CD4-positive, alpha-beta T cell (primary cell): ENCODE results near the gene JUN. TPM values are rescaled to one million over a fixed set of nuclear protein-coding genes. Genes with fewer than 3 reads are reported as not detected.
A peak's percentile ranks its signal among the peaks of the same experiment; 100 is the strongest.

Source experiments
- ATAC-seq: fragments of 200-7000 bp; cut with Tn5 transposase; one replicate; pipeline ENCODE4 v1.10.0; 2022; ENCODE audit warnings: mild to moderate bottlenecking; ENCODE audit not compliant: poor library complexity
- CTCF ChIA-PET: fragments of 350-600 bp; sonication (Branson Sonifier 250); formaldehyde crosslinking; loops from one replicate; lab custom pipeline; 2021; ENCODE audit warnings: antibody characterized with exemption, inconsistent platforms; lab: Charles Lee
- POLR2A ChIA-PET: fragments of 350-600 bp; sonication (Branson Sonifier 250); formaldehyde crosslinking; loops from one replicate; lab custom pipeline; 2021; ENCODE audit warnings: antibody characterized with exemption, inconsistent platforms; lab: Charles Lee
- DNase-seq, 14 experiments: peaks; one replicate each; pipeline ENCODE4 v3.0.0-alpha.2; 2013 to 2020; ENCODE audit warnings: mixed read lengths in 2 of 14
- H3K27ac ChIP-seq, 2 donors: one replicate each; pipeline versions ENCODE4 v1.5.1 to v1.7.0; 2013; ENCODE audit warnings: low read length in 2 of 2, low read depth in 1 of 2, mild to moderate bottlenecking in 1 of 2
- H3K27me3 ChIP-seq, 2 experiments: 1 replicate in 1 of 2; 2 replicates in 1 of 2; pipeline versions ENCODE4 v1.6.1 to v1.7.0; 2013; ENCODE audit warnings: low read length in 2 of 2, control low read depth in 1 of 2, mild to moderate bottlenecking in 1 of 2, moderate library complexity in 1 of 2; ENCODE audit not compliant: insufficient read depth in 2 of 2, control insufficient read depth in 1 of 2
- H3K36me3 ChIP-seq: one replicate; pipeline ENCODE4 v1.6.1; 2013; ENCODE audit warnings: low read length, control low read depth; ENCODE audit not compliant: insufficient read depth
- H3K4me1 ChIP-seq: one replicate; pipeline ENCODE4 v1.6.1; 2013; ENCODE audit warnings: low read length, control low read depth; ENCODE audit not compliant: insufficient read depth
- H3K4me3 ChIP-seq: one replicate; pipeline ENCODE4 v1.5.1; 2013; ENCODE audit warnings: mild to moderate bottlenecking, low read length, moderate library complexity
- H3K9me3 ChIP-seq, 2 experiments: 1 replicate in 1 of 2; 2 replicates in 1 of 2; pipeline versions ENCODE4 v1.6.1 to v1.7.0; 2013; ENCODE audit warnings: low read length in 2 of 2, mild to moderate bottlenecking in 2 of 2, control low read depth in 1 of 2, moderate library complexity in 1 of 2; ENCODE audit not compliant: control insufficient read depth in 1 of 2, insufficient read depth in 1 of 2
- H3K27ac Mint-ChIP-seq: one replicate; pipeline ENCODE4 v1.8.0; 2020; ENCODE audit warnings: mixed read lengths
- H3K27me3 Mint-ChIP-seq: one replicate; pipeline ENCODE4 v1.8.0; 2021; ENCODE audit warnings: mixed read lengths
- H3K36me3 Mint-ChIP-seq: one replicate; pipeline ENCODE4 v1.8.0; 2021; ENCODE audit warnings: low read depth, mixed read lengths
- H3K4me1 Mint-ChIP-seq: one replicate; pipeline ENCODE4 v1.8.0; 2021; ENCODE audit warnings: low read depth, mixed read lengths
- H3K4me3 Mint-ChIP-seq: one replicate; pipeline ENCODE4 v1.8.0; 2020; ENCODE audit warnings: mild to moderate bottlenecking, mixed read lengths
- H3K9me3 Mint-ChIP-seq: one replicate; pipeline ENCODE4 v1.8.0; 2020; ENCODE audit warnings: mixed read lengths
- intact Hi-C, 2 experiments: fragments of 100-400 bp; cut with DNase I in 1 of 2; cut with micrococcal nuclease in 1 of 2; formaldehyde crosslinking; loops; one replicate each; pipeline versions ENCODE4 v1.15.1 to v1.9.0; 2023 to 2025; cut with DNase I, micrococcal nuclease
- total RNA-seq, 174 experiments: library from RNA in 2 of 174; stranded (reverse) in 2 of 174; gene quantifications; one replicate each; pipeline ENCODE4 v1.2.3 and lab custom pipeline; 2021 to 2026
- TF ChIP-seq, protein P1 (sequence below): fragments of 200-600 bp; IDR thresholded peaks from one replicate; pipeline ENCODE4 v1.8.0; 2022; ENCODE audit warnings: antibody characterized with exemption, mild to moderate bottlenecking

The JUN gene
- total RNA-seq, 2 experiments from 2014 or later: 585 to 588 TPM

DNA sequence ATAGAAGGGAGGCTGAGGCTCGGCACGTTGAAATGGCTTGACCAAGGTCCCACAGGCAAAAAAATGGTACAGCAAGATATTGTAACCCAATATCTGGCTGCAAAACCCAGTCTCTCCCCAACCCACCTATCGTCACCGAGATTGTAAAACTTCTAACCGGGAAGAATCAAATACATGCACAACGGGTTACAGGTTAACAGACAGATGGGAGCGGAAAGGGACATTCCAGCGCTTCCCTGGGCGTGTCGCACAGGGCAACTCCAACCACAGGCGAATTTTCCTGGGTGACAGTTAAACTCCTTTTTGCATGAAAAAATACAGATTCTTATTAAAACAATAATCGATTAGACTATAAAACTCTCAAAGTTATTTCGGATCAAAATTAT lies 31.8 kb upstream of the JUN start:
- H3K36me3 ChIP-seq: no peaks in the 10 kb centered on the region
- peak overlapping the region; percentile 90 for H3K4me3 Mint-ChIP-seq
- H3K9me3 Mint-ChIP-seq: no peaks in the 10 kb centered on the region
- H3K4me1 Mint-ChIP-seq: peaks cover 53% of the 10 kb centered on the region
- ChIA-PET POLR2A (interaction anchor here (3.5 kb wide), 1 partner anchor 32 kb away, joined by 30 read pairs; the partner anchor contains the start of gene JUN), CTCF (interaction anchor here (1.0 kb wide), 1 partner anchor 30 kb away, joined by 3 read pairs; no protein-coding TSS in a partner anchor)
- H3K4me3 ChIP-seq: peak overlapping the region; percentile 82
- DNase-seq (peak in 3 of 14 experiments; percentile 32 to 64 (median 47)), ATAC-seq (no peak)
- peak overlapping the region in 1 of 2 donors; percentile 71 for H3K27ac ChIP-seq
- peak overlapping the region; percentile 79 for H3K27ac Mint-ChIP-seq
- peaks cover 6% of the 10 kb centered on the region for H3K36me3 Mint-ChIP-seq
- peaks cover 47% of the 10 kb centered on the region for H3K4me1 ChIP-seq
- no peaks in the 10 kb centered on the region for H3K27me3 ChIP-seq
- intact Hi-C loops: loop anchor here (1.0 to 10.0 kb wide), 5 partner anchors 27 to 999 kb away; partner anchors contain the start of gene HOOK1 (in 1 of the 2)
- H3K27me3 Mint-ChIP-seq: no peaks in the 10 kb centered on the region
- TF ChIP-seq, protein P1, sequence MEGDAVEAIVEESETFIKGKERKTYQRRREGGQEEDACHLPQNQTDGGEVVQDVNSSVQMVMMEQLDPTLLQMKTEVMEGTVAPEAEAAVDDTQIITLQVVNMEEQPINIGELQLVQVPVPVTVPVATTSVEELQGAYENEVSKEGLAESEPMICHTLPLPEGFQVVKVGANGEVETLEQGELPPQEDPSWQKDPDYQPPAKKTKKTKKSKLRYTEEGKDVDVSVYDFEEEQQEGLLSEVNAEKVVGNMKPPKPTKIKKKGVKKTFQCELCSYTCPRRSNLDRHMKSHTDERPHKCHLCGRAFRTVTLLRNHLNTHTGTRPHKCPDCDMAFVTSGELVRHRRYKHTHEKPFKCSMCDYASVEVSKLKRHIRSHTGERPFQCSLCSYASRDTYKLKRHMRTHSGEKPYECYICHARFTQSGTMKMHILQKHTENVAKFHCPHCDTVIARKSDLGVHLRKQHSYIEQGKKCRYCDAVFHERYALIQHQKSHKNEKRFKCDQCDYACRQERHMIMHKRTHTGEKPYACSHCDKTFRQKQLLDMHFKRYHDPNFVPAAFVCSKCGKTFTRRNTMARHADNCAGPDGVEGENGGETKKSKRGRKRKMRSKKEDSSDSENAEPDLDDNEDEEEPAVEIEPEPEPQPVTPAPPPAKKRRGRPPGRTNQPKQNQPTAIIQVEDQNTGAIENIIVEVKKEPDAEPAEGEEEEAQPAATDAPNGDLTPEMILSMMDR: no peak
- H3K9me3 ChIP-seq: peaks cover 0 to 6% of the 10 kb centered on the region in 2 experiments

DNA sequence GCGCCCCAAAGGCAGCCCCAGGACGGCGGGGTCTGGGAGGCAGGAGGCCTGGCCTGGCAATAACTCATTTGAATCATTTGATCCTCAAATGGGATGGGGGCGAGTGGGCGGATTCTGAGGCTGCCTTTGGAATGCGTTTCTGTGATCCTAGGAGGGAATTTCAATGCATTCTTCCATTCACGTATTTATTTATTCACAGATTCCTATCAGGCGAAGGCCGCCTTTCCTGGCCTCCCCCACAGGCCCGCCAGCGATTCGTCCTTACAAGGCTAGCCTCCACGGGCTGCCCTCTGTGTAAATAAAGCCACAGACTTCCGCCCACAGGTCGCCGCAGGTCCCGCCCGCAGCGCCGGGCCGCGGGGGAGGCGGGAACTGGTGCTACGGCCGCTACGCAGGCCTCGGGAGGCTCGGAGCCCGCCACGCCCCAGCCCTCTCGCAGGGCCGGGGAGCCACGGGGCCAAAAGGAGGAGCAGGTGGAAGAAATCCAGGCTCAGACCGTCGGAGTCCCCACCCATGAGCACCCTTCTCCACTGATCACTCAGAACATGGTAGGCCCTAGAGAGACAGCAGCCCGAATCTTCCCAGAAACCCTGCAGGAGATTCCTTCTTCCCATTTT lies 31.3 kb upstream of the JUN start:
- H3K4me3 ChIP-seq: peak overlapping the region; percentile 82
- no peaks in the 10 kb centered on the region for H3K36me3 ChIP-seq
- H3K27me3 ChIP-seq: no peaks in the 10 kb centered on the region
- TF ChIP-seq, protein P1: no peak
- Mint-ChIP-seq H3K4me1 (peaks cover 54% of the 10 kb centered on the region), H3K27me3 (no peaks in the 10 kb centered on the region), H3K36me3 (peaks cover 6% of the 10 kb centered on the region), H3K9me3 (no peaks in the 10 kb centered on the region), H3K27ac (peak overlapping the region; percentile 79), H3K4me3 (peak overlapping the region; percentile 90)
- peaks cover 0 to 6% of the 10 kb centered on the region in 2 experiments for H3K9me3 ChIP-seq
- POLR2A ChIA-PET: interaction anchor here (4.0 kb wide), 1 partner anchor 32 kb away, joined by 41 read pairs; the partner anchor contains the start of gene JUN
- ATAC-seq (peak; percentile 5), DNase-seq (peak in 12 of 14 experiments; percentile 16 to 80 (median 46))
- H3K27ac ChIP-seq: peak overlapping the region in 1 of 2 donors; percentile 71
- intact Hi-C loops: loop anchor here (2.0 to 10.0 kb wide), 4 partner anchors 26 to 1000 kb away; partner anchors contain the start of gene HOOK1 (in 1 of the 2)
- H3K4me1 ChIP-seq: peaks cover 47% of the 10 kb centered on the region
- CTCF ChIA-PET: no interaction called here

DNA sequence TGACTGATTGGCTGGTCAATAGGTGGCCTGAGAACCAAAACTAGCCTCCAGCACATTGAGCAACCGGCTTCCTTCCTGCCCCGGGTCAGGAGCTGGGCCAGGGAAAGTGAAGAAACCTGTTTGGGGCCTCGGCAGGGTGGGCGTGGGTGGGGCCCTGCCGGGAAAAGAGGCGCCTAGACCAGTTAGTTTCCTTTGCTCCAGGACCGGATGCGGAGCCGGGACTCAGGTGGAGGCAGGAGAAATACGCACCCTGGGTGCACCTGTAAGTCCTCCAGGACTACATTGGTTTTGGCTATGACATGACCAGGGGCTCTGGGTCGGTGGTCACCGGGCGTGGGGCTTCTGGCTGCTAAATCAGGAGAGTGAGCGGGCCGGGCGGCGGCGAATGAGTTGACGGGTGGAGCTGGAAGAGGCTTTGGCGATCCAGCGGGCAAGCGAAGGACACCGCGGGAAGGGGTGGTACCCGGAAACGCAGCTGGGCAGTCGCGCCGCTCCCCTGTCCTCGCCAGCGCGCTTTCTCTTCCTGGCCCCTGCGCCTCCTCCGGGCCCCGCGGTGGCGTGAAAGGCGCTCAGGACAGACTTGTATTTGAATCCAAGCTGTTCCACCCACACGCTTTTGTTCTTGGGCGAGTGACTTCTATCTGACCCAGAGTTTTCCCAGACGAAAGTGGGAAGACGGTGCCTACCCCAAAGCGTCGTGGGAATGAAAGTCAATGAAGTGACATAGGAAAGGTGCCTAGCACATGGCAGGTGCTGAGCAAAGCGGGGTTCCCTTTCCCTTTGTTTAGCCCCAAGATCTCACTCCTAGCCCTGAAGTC lies 30.6 kb upstream of the JUN start:
- TF ChIP-seq, protein P1: no peak
- Mint-ChIP-seq H3K9me3 (no peaks in the 10 kb centered on the region), H3K36me3 (peaks cover 6% of the 10 kb centered on the region), H3K4me1 (peaks cover 59% of the 10 kb centered on the region), H3K27me3 (no peaks in the 10 kb centered on the region), H3K4me3 (peak overlapping the region; percentile 78), H3K27ac (peak overlapping the region; percentile 79)
- ChIA-PET POLR2A (interaction anchor here (0.6 to 4.0 kb wide), 2 partner anchors 31 to 1488 kb away, joined by 3 to 41 read pairs; partner anchors contain the start of gene JUN), CTCF (no interaction called here)
- Histone ChIP-seq H3K4me1 (peaks cover 47% of the 10 kb centered on the region), H3K27me3 (no peaks in the 10 kb centered on the region), H3K27ac (peak overlapping the region in 1 of 2 donors; percentile 71), H3K4me3 (peak overlapping the region; percentile 82), H3K9me3 (peaks cover 0 to 6% of the 10 kb centered on the region in 2 experiments), H3K36me3 (no peaks in the 10 kb centered on the region)
- DNase-seq (peak in 2 of 14 experiments; percentile 22 to 28), ATAC-seq (no peak)
- intact Hi-C loops: loop anchor here (2.0 to 10.0 kb wide), 4 partner anchors 26 to 1000 kb away; partner anchors contain the start of gene HOOK1 (in 1 of the 2)
